Natural killer cell (primary cell): ENCODE results near the gene ZMIZ1. TPM values are rescaled to one million over a fixed set of nuclear protein-coding genes. Genes with fewer than 3 reads are reported as not detected.

Source experiments
- ATAC-seq, 3 donors: fragments of 150-1000 bp in 2 of 3; fragments of 200-7000 bp in 1 of 3; cut with Tn5 transposase; 1 replicate in 1 of 3; 2 replicates in 2 of 3; pipeline ENCODE4 v1.10.0; 2021; ENCODE audit warnings: mild to moderate bottlenecking in 2 of 3, moderate library complexity in 2 of 3
- DNase-seq, 2 donors: peaks; one replicate each; pipeline versions ENCODE4 v3.0.0 to v3.0.0-alpha.2; 2013 to 2021; ENCODE audit warnings: mixed read lengths in 1 of 2
- H3K27ac ChIP-seq: one replicate; pipeline ENCODE4 v1.5.1; 2013; ENCODE audit warnings: mild to moderate bottlenecking, low read length
- H3K27me3 ChIP-seq: one replicate; pipeline ENCODE4 v1.6.1; 2013; ENCODE audit warnings: low read length; ENCODE audit not compliant: control insufficient read depth, insufficient read depth
- H3K36me3 ChIP-seq: one replicate; pipeline ENCODE4 v1.6.1; 2013; ENCODE audit warnings: low read length; ENCODE audit not compliant: control insufficient read depth, insufficient read depth
- H3K4me1 ChIP-seq: one replicate; pipeline ENCODE4 v1.6.1; 2013; ENCODE audit warnings: low read length; ENCODE audit not compliant: control insufficient read depth, insufficient read depth
- H3K4me3 ChIP-seq: one replicate; pipeline ENCODE4 v1.5.1; 2013; ENCODE audit warnings: low read length
- H3K9me3 ChIP-seq: one replicate; pipeline ENCODE4 v1.6.1; 2013; ENCODE audit warnings: low read length; ENCODE audit not compliant: control insufficient read depth, insufficient read depth
- H3K27ac Mint-ChIP-seq, 2 donors: one replicate each; pipeline ENCODE4 v1.8.0; 2022; ENCODE audit warnings: mild to moderate bottlenecking in 2 of 2, mixed read lengths in 2 of 2, moderate library complexity in 1 of 2
- H3K27me3 Mint-ChIP-seq, 2 donors: one replicate each; pipeline ENCODE4 v1.8.0; 2022; ENCODE audit warnings: low read depth in 2 of 2, mixed read lengths in 2 of 2
- H3K36me3 Mint-ChIP-seq: one replicate; pipeline ENCODE4 v1.8.0; 2022; ENCODE audit warnings: mixed read lengths
- H3K4me1 Mint-ChIP-seq, 2 donors: one replicate each; pipeline ENCODE4 v1.8.0; 2022; ENCODE audit warnings: mixed read lengths in 2 of 2
- H3K4me3 Mint-ChIP-seq: one replicate; pipeline ENCODE4 v1.8.0; 2022; ENCODE audit warnings: mild to moderate bottlenecking, moderate library complexity, mixed read lengths
- H3K9me3 Mint-ChIP-seq, 2 donors: one replicate each; pipeline ENCODE4 v1.8.0; 2022; ENCODE audit warnings: mixed read lengths in 2 of 2
- WGBS: methylation state at CpG from one replicate; pipeline ENCODE4 v1.1.7; 2013; ENCODE audit warnings: missing lambda C conversion rate; ENCODE audit not compliant: insufficient coverage; 5-methylcytosine and 5-hydroxymethylcytosine counted together
- intact Hi-C: fragments of 100-400 bp; cut with micrococcal nuclease; formaldehyde crosslinking; loops from one replicate; pipeline ENCODE4 v1.14.2; 2022
- total RNA-seq, 4 donors: library from RNA; stranded (reverse); fragments of 120-200 nt in 1 of 4; gene quantifications; one replicate each; pipeline versions ENCODE4 v1.2.3 to v1.2.4, GENCODE V29; 2013 to 2022
- TF ChIP-seq, protein P1 (sequence below): fragments of 200-600 bp; IDR thresholded peaks from one replicate; pipeline ENCODE4 v1.8.0; 2022; ENCODE audit warnings: antibody characterized with exemption

Gene ZMIZ1
- total RNA-seq, 3 donors from 2014 or later (not counting 1 experiment from before 2014, with no cell fraction given): 36.5 to 51.5 (median 37.9) TPM

GRCh38 chr10:79073784-79074432, 5.1 kb downstream of the ZMIZ1 start:
- Histone ChIP-seq H3K4me3 (no peak overlapping the region), H3K36me3 (no peaks in the 10 kb centered on the region), H3K27me3 (no peaks in the 10 kb centered on the region), H3K4me1 (peaks cover 71% of the 10 kb centered on the region), H3K9me3 (no peaks in the 10 kb centered on the region), H3K27ac (no peak overlapping the region)
- 70% methylated on average over 13 of the region's 15 CpGs for WGBS
- intact Hi-C loops: no loop called here
- Mint-ChIP-seq H3K4me3 (no peak overlapping the region), H3K36me3 (no peaks in the 10 kb centered on the region), H3K27me3 (no peaks in the 10 kb centered on the region), H3K4me1 (peaks cover 19 to 66% of the 10 kb centered on the region in 2 donors), H3K27ac (no peak overlapping the region), H3K9me3 (no peaks in the 10 kb centered on the region)
- TF ChIP-seq, protein P1, sequence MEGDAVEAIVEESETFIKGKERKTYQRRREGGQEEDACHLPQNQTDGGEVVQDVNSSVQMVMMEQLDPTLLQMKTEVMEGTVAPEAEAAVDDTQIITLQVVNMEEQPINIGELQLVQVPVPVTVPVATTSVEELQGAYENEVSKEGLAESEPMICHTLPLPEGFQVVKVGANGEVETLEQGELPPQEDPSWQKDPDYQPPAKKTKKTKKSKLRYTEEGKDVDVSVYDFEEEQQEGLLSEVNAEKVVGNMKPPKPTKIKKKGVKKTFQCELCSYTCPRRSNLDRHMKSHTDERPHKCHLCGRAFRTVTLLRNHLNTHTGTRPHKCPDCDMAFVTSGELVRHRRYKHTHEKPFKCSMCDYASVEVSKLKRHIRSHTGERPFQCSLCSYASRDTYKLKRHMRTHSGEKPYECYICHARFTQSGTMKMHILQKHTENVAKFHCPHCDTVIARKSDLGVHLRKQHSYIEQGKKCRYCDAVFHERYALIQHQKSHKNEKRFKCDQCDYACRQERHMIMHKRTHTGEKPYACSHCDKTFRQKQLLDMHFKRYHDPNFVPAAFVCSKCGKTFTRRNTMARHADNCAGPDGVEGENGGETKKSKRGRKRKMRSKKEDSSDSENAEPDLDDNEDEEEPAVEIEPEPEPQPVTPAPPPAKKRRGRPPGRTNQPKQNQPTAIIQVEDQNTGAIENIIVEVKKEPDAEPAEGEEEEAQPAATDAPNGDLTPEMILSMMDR: no peak
- DNase-seq (no peak), ATAC-seq (no peak)

GRCh38 chr10:79074732-79075131, 6.0 kb downstream of the ZMIZ1 start:
- DNase-seq: no peak

DNA sequence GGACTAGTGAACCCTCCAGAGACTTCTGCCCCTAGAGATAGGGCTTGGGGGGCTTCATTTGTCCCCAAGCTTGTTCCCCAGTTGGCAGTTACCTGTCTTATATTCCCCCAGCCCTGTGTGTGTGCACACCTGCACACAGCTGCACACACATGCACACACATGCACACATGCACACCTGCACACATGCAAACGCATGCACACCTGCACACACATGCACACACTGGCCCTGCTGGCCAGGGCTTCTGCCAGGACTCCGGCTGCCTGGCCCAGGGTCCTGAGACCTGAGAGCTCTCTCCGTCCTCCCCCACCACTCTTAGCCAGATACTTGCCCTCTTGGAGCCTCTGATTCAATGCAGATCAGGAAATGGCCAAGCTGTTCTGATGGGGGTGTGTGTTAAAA, 6.7 kb downstream of the ZMIZ1 start:
- Mint-ChIP-seq H3K27me3 (no peaks in the 10 kb centered on the region), H3K4me3 (no peak overlapping the region), H3K27ac (no peak overlapping the region), H3K4me1 (peaks cover 27 to 78% of the 10 kb centered on the region in 2 donors), H3K9me3 (no peaks in the 10 kb centered on the region), H3K36me3 (no peaks in the 10 kb centered on the region)
- peaks cover 83% of the 10 kb centered on the region for H3K4me1 ChIP-seq
- intact Hi-C loops: no loop called here
- H3K36me3 ChIP-seq: no peaks in the 10 kb centered on the region
- DNase-seq (no peak), ATAC-seq (no peak)
- H3K27ac ChIP-seq: no peak overlapping the region
- no peak overlapping the region for H3K4me3 ChIP-seq
- H3K27me3 ChIP-seq: no peaks in the 10 kb centered on the region
- no peaks in the 10 kb centered on the region for H3K9me3 ChIP-seq
- TF ChIP-seq, protein P1: no peak
- 78% methylated on average over 2 of the region's 3 CpGs for WGBS

More at GRCh38 chr10:79074732-79075131, 6.0 kb downstream of the ZMIZ1 start:
- ATAC-seq: no peak
- Mint-ChIP-seq H3K27ac (no peak overlapping the region), H3K36me3 (no peaks in the 10 kb centered on the region), H3K9me3 (no peaks in the 10 kb centered on the region), H3K4me3 (no peak overlapping the region), H3K27me3 (no peaks in the 10 kb centered on the region), H3K4me1 (peaks cover 26 to 74% of the 10 kb centered on the region in 2 donors)
- Histone ChIP-seq H3K27me3 (no peaks in the 10 kb centered on the region), H3K4me1 (peaks cover 79% of the 10 kb centered on the region), H3K27ac (no peak overlapping the region), H3K36me3 (no peaks in the 10 kb centered on the region), H3K9me3 (no peaks in the 10 kb centered on the region), H3K4me3 (no peak overlapping the region)
- TF ChIP-seq, protein P1: no peak
- intact Hi-C loops: no loop called here
- WGBS: 70% methylated on average over 4 of the region's 4 CpGs
